Measurements from ENCODE around the gene SMAD4.
"Not testable (repeated sequence)": the region's sequence is repeated elsewhere in the genome, so short reads cannot be mapped to it uniquely, and the experiment has no call there.

SMAD4 gene

GRCh38 chr18:51110073-51110797, 80.2 kb downstream of the SMAD4 start:
- DNase-seq (ENCODE audit: low read depth in 2 of 3, low spot score in 2 of 3): peak; percentile 40 to 73 (median 72)

GRCh38 chr18:51111633-51112355, 81.8 kb downstream of the SMAD4 start:
- not testable (repeated sequence) for DNase-seq (ENCODE audit: low read depth in 2 of 3, low spot score in 2 of 3)

- not testable (repeated sequence) for DNase-seq (ENCODE audit: low read depth in 2 of 3, low spot score in 2 of 3)
These were observed 87.0 kb downstream of the SMAD4 start for GRCh38 chr18:51116996-51117395.

- not testable (repeated sequence) for DNase-seq (ENCODE audit: low read depth in 2 of 3, low spot score in 2 of 3)
These were observed 89.5 kb downstream of the SMAD4 start for GRCh38 chr18:51119561-51119960.

- DNase-seq (ENCODE audit: low read depth in 2 of 3, low spot score in 2 of 3): not testable (repeated sequence)
These were observed 90.0 kb downstream of the SMAD4 start for GRCh38 chr18:51119976-51120375.

GRCh38 chr18:51120809-51121596, 91.0 kb downstream of the SMAD4 start:
- DNase-seq (ENCODE audit: low read depth in 2 of 3, low spot score in 2 of 3): no peak

- no peak for DNase-seq (ENCODE audit: low read depth in 2 of 3, low spot score in 2 of 3)
These were observed 91.5 kb downstream of the SMAD4 start for GRCh38 chr18:51121597-51121857.

DNA sequence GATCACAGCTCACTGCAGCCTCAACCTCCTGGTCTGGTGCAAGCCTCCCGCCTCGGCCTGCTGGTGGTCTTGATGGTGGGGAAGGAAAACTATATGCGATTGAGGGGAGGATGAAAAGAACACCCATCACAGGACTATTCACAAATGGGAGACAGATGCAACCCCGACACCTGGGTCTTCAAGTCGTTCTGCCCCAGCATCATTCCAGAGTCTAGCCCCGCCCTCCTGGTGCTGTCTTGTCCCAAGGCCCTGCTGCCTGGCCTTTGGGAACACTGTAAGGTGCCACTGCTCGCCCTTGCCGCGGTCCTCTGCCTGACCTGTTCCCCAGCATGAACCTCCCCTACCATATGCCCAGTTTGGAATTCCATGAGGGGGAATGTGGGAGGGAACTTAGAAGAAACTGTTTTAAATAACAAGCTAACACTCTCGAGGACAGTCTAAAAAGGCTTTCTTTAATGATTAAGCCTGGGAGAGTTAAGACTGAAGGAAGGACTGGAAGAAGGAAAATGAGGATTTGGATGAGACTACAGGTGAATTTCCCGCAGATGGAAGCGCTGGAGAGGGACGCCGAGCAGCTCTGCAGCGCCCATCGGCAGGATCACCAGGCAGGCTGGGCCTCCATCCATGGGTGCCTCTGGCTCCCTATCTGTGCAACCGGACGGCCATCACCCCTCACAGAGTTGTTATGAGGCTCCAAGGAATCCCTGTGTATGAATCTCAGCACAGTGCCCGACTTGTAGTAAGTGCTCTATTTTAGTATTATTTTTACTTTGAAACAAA, 92.4 kb downstream of the SMAD4 start:
- DNase-seq (ENCODE audit: low read depth in 2 of 3, low spot score in 2 of 3): no peak

GRCh38 chr18:51123046-51123395, 93.0 kb downstream of the SMAD4 start:
- no peak for DNase-seq (ENCODE audit: low read depth in 2 of 3, low spot score in 2 of 3)

- no peak for DNase-seq (ENCODE audit: low read depth in 2 of 3, low spot score in 2 of 3)
These were observed 93.5 kb downstream of the SMAD4 start for GRCh38 chr18:51123481-51123880.

- DNase-seq (ENCODE audit: low read depth in 2 of 3, low spot score in 2 of 3): no peak
These were observed 94.0 kb downstream of the SMAD4 start for GRCh38 chr18:51123936-51124486.

- no peak for DNase-seq (ENCODE audit: low read depth in 2 of 3, low spot score in 2 of 3)
These were observed 96.0 kb downstream of the SMAD4 start for GRCh38 chr18:51125976-51126375.

DNA sequence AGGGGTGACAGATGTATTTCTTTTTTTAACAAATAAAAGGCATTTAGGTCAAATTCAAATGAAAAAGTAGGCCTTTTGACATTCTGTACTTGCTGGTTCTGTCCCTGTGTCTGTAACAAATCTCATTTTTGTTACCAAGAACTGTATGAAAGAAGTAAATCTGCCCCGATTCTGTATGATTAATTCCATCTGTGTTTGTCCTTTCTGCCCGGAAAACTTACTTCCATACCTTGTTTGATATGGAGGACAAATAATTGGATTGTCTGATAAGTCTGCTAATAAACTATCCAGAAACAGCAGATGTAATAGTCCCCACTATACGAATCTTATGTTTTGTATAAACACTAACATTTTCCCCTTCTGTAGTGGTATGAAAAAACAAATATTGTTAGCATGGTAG, 97.7 kb downstream of the SMAD4 start:
- DNase-seq (ENCODE audit: low read depth in 2 of 3, low spot score in 2 of 3): no peak

GRCh38 chr18:51128533-51128932, 98.5 kb downstream of the SMAD4 start:
- no peak for DNase-seq (ENCODE audit: low read depth in 2 of 3, low spot score in 2 of 3)

- no peak for DNase-seq (ENCODE audit: low read depth in 2 of 3, low spot score in 2 of 3)
These were observed 102.4 kb downstream of the SMAD4 start for GRCh38 chr18:51132256-51132935.

DNA sequence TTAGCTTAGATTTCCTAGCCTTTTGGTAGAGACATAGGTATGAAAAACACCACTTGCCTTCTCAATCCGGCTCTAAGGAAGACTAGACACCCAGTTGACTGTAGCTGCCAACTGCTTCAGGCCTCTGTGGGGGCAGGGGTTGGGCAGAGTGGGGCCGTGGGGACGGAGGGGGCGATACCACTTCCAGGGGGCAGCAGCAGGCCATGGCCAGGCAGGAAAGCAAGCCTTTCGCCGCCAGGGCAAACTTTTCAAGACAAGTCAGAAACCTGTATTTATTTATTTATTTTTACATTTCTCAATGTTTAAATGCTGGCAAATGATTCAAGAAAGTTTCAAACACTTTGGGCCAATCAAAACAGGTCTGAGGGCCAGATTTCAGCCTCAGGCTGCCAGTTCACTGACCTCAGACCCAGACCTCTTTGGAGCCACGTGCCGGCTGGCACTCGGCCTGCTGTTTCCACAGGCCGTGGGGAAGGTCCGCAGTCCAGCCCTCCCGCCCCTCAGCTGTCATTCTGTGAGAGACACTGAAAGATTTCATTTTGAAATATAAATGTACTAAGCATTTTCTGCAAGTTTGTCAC, 103.7 kb downstream of the SMAD4 start:
- DNase-seq (ENCODE audit: low read depth in 2 of 3, low spot score in 2 of 3): no peak
